GM15510 (cell line): Measurements from ENCODE around the gene OCEL1.

Source experiments
- POLR2A ChIP-seq: IDR thresholded peaks from 3 replicates; pipeline ENCODE4 v1.6.1; 2011; ENCODE audit warnings: borderline replicate concordance; ENCODE audit not compliant: insufficient read length; ENCODE audit errors: extremely low read depth

The OCEL1 gene

DNA sequence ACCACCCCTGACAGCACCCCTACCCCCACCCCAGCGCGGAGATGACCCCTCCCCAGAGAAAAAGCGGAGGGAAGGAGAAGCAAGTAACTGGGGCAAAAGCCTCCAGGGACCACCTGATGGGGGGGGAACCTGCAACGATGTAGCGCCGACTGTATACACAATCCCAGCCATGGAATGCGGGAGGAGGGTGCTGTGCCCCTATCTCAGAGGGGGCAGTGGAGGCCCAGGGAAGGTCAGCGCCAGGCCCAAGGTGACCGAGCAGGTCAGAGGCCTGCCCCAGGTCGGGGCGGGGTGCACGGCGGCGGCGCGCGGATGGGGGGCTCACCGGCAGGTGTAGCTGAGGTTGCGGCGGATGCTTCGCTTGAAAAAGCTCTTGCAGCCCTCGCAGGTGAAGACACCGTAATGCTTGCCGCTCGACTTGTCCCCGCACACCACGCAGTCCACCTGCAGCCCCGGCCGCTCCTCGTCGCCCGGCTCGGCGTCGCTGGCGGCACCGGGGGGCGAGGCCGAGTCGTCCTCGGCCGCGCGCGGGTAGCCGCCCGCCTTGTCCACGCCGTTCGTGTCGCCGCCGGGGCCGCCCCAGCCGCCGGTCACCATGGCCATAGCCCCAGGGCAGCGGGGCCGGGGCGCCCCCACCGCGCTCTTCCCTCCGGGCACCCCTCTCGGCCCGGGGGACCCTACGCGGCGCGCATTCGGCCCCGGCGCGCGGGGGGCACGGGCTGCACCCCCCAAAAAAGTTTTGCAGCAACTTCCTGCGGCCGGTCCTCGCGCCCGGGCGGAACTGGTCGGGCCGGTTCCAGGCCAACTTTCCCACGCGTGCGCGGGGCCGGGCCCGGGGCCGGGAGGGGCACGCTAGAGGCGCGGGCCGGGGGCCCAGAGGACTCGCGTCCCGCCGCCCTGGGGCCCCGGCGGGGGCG, 18.9 kb downstream of the OCEL1 start:
- no peak for TF ChIP-seq POLR2A

DNA sequence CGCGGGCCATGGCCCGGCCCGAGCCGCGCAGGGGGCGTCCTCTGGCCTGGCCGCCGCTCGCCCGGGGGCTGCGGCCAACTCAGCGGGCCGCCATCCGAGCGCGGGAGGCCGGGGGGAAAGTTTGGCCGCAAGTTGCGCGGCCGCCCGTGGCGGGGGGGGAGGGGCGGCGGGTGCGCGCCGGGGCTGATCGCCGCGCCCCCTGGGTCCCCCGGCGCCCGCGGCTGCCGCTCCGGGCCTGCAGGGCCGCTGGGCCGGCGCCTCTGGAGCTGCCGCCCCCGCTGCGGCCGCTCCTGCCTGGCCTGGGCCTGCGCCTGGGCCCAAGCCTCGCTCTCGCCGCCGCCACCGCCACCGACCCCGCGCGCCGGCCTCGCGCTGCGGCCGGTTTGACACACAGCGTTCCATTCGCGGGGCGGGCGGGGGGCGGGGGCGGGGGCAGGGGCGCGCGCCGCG, 19.5 kb downstream of the OCEL1 start, which contains the start of gene NR2F6:
Gene NR2F6, minus strand, starts transcription at position 385 of the 450 bp plus-strand sequence. CDS start 699 bp downstream, outside the sequence.
- TF ChIP-seq POLR2A = no peak

DNA sequence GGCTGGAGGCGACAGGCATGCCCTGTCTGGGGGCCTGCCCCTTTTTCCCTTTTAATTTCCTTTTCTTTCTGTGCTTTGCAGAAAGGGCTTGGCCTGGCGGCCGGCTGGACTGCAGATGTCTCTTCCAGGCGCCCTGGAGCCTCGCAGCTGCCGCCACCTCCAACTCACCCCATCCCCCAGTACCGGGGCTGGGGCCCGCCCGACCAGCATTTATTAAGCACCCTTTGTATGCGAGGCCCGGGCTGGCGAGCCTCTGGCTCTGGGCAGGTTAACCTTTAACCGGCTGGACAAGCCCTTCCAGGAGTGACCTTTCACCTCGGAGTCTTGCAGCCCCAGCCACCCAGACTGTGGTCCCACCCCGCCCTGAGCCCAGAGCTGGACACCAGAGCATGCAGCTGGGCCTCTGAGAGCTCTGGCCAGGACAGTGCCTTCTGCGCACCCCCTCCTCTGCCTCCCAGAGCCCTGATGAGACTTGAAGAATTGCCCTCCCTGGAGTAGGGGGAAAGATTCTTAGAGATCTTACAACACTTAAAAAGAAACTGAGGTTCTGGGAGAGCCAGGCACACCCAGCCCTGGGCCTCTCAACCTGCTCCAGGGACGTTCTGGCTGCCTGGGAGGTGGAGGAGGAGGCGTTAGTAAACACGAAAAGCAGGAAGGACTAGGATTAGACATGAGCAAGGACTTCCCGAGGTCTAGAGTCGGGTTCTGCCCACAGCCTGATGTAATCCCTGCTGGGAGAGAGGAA, 20.8 kb downstream of the OCEL1 start:
- TF ChIP-seq POLR2A = no peak

GRCh38 chr19:17248011-17248776, 22.2 kb downstream of the OCEL1 start:
- no peak for TF ChIP-seq POLR2A

DNA sequence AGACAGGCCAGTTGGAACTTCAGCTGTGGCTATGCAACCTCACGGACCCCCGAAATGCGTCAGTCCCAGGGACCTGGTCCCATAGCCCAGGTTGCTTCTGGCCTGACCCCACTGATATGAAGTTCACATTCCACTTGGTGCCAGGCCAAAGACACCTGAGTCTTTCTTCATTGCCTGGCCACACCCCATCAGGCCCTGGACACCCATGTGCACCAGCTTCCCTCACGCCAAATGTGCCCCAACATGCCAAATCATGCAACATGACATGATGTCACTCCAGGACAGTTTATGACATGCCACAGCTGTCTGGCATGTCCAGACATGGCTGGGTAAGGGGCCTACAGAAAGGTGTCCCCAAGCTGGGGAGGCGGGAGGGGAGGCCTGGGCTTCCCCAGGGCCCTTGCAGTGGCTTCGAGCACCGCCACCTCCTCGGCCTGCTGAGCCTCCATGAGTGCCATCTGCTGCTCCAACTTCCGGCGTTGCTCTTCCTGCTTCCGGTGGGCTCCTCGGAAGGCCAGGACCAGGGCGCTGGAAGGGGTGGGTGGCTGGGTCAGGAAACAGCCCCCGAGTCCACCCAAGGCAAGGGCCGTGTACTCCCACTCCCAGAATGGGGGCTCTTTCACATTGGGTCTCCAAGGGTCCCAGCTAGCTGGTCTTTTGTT, 24.0 kb downstream of the OCEL1 start:
- TF ChIP-seq POLR2A = no peak

GRCh38 chr19:17254636-17255035, 28.6 kb downstream of the OCEL1 start:
- TF ChIP-seq POLR2A = no peak

DNA sequence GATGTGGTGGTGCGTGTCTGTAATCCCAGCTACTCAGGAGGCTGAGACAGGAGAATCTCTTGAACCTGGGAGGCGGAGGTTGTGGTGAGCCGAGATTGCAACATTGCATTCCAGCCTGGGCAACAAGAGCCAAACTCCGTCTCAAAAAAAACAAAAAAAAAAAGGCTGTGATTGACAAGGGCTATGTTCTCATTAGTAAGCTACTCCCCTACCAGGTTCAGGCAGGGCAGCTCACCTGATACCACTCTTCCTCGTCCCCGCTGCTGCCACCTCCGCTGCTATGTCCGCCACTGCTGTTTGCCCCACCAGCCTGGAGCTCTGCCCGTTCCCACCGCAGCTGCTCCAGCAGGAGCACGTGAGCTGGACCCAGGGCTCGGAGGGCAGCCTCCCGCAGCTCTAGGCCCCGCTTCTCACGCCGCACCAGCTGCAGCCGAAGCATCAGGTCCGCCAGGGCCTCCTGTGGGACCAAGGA, 29.2 kb downstream of the OCEL1 start:
- no peak for TF ChIP-seq POLR2A

DNA sequence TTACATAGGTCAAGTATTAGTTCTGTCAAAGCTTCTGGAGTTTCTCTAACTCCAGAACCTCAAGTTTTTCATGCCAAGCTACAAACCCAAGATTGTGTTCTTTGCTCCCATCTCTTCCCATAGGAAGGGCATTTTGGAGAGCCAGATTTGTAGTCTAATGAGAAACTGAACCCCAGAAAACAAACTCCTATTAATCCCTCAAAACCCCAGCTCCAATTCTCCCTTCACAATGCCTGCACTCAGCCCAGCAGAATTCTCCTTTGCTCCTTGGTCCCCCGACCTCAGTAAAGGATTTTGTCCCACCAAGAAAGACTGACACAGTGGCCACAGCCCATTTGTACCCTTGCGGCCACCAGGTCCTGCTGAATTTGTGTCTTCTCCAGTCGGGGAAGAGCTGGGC, 30.1 kb downstream of the OCEL1 start:
- no peak for TF ChIP-seq POLR2A

- no peak for TF ChIP-seq POLR2A
These were observed 33.2 kb downstream of the OCEL1 start for GRCh38 chr19:17259118-17259780.

- no peak for TF ChIP-seq POLR2A
These were observed 33.9 kb downstream of the OCEL1 start for GRCh38 chr19:17259934-17260333.

DNA sequence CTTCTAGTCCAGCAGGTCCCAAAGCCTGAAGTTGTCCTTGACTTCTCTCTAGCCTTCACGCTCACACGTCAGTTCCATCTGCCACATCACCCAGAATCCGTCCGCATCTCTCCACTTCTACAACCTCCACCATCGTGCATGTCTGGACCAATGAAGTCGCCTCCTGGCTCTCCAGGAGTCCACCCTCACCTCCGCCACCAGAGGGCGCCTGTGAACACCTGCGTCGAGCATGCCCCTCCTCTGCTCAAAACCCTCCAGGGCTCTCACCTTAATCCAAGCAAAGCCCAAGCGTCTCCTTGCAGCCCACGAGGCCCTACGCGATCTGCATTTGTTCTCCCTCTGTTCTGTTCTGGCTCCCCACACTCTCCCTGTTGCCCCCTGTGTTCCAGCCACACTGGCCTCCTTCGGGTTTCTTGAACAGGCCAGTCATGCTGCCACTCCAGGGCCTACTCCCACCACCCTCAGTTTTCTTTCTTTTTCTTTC, 34.9 kb downstream of the OCEL1 start:
- no peak for TF ChIP-seq POLR2A

- TF ChIP-seq POLR2A = no peak
These were observed 36.5 kb downstream of the OCEL1 start for GRCh38 chr19:17262557-17262956.
